ENCODE data around the gene TTC3. TPM values are rescaled to one million over a fixed set of nuclear protein-coding genes. Genes with fewer than 3 reads are reported as not detected.
A peak's percentile ranks its signal among the peaks of the same experiment; 100 is the strongest.

Gene TTC3
- total and polyA plus RNA-seq, 9 of the 15 experiments (the other 6 are each of a cell fraction or from before 2014, with no cell fraction given), result 17.5 to 92.0 (median 59.5) TPM

- TF ChIP-seq HINFP (tag; conservative IDR thresholded peaks at IDR 0.05; ENCODE audit: low read depth) (no peak), RBM39 (optimal IDR thresholded peaks at IDR 0.05; ENCODE audit: low read depth, low read length) (no peak), SP2 (IDR thresholded peaks at IDR 0.05; ENCODE audit: extremely low read depth, low read depth, low read length, poor library complexity, severe bottlenecking) (no peak), HLTF (IDR thresholded peaks at IDR 0.05) (peak; percentile 52; the same call in 1 of the 2 replicates), E2F3 (CRISPR knock-in tag; IDR thresholded peaks at IDR 0.05) (no peak), ARID3A (IDR thresholded peaks at IDR 0.05; ENCODE audit: borderline replicate concordance, low read depth, low read length) (peak; percentile 92), CREM (IDR thresholded peaks at IDR 0.05; ENCODE audit: low read depth) (0 out of 2 replicates have a peak, but pooled peaks have one; percentile 25), SETDB1 (IDR thresholded peaks at IDR 0.05; ENCODE audit: low read length) (no peak), SAP30 (IDR thresholded peaks at IDR 0.05; ENCODE audit: borderline replicate concordance, insufficient read depth, low read depth, low read length, poor library complexity, severe bottlenecking) (no peak), SP1 (CRISPR knock-in tag; IDR thresholded peaks at IDR 0.05) (no peak), SMAD1 (IDR thresholded peaks at IDR 0.05; ENCODE audit: low read depth, low read length, partially characterized antibody) (no peak), GATAD2B (IDR thresholded peaks at IDR 0.05; ENCODE audit: borderline replicate concordance) (no peak), IRF9 (tag; IDR thresholded peaks at IDR 0.05) (no peak), RBM22 (IDR thresholded peaks at IDR 0.05; ENCODE audit: low read depth, low read length, poor library complexity, severe bottlenecking) (no peak), FOXK2 (conservative IDR thresholded peaks at IDR 0.05 in 1 of 2, IDR thresholded peaks at IDR 0.05 in 1 of 2; ENCODE audit: low read depth in 2 of 2) (no peak; a peak in 1 of 4 replicates), TRIM28 (IDR thresholded peaks at IDR 0.05) (no peak)
These were observed 14.1 kb downstream of the TTC3 start (continued) for GRCh38 chr21:37087188-37087587.
